ENCODE data around the gene TNPO3.
"Not testable (repeated sequence)": the region's sequence is repeated elsewhere in the genome, so short reads cannot be mapped to it uniquely, and the experiment has no call there.

The TNPO3 gene

GRCh38 chr7:128912709-128913495 is 142.0 kb downstream of the TNPO3 start:
- H3K79me2 ChIP-seq (ENCODE audit: control insufficient read depth, insufficient read depth, low read length, unreplicated experiment); H3K4me1 ChIP-seq (ENCODE audit: control insufficient read depth, insufficient read depth, low read length, unreplicated experiment); H3K27ac ChIP-seq (ENCODE audit: low read depth, low read length); H3K4me3 ChIP-seq (ENCODE audit: low read depth, low read length); H2AFZ ChIP-seq (ENCODE audit: low read length, unreplicated experiment); H3K36me3 ChIP-seq (ENCODE audit: insufficient read depth, low read length): not testable (repeated sequence)
- H3K27me3 ChIP-seq (ENCODE audit: insufficient read depth, low read length), result peaks cover 77% of the 10 kb centered on the region

- Histone ChIP-seq H3K4me3 (ENCODE audit: low read depth, low read length) (no peak overlapping the region), H3K79me2 (ENCODE audit: control insufficient read depth, insufficient read depth, low read length, unreplicated experiment) (no peaks in the 10 kb centered on the region), H2AFZ (ENCODE audit: low read length, unreplicated experiment) (no peak overlapping the region), H3K27ac (ENCODE audit: low read depth, low read length) (no peak overlapping the region), H3K27me3 (ENCODE audit: insufficient read depth, low read length) (peaks cover 80% of the 10 kb centered on the region), H3K36me3 (ENCODE audit: insufficient read depth, low read length) (no peaks in the 10 kb centered on the region), H3K4me1 (ENCODE audit: control insufficient read depth, insufficient read depth, low read length, unreplicated experiment) (no peaks in the 10 kb centered on the region)
Measured at GRCh38 chr7:128912281-128912680, 142.6 kb downstream of the TNPO3 start.

- H3K27ac ChIP-seq (ENCODE audit: low read depth, low read length), result no peak overlapping the region
- H2AFZ ChIP-seq (ENCODE audit: low read length, unreplicated experiment), result no peak overlapping the region
Measured at GRCh38 chr7:128911423-128912031, 143.4 kb downstream of the TNPO3 start.

GRCh38 chr7:128910569-128910945 is 144.4 kb downstream of the TNPO3 start, which contains the start of gene KCP:
TSS of gene KCP (minus strand) at chr7:128910709. CDS start at chr7:128910676, 33 bp downstream.
- Histone ChIP-seq H3K36me3 (ENCODE audit: insufficient read depth, low read length) (no peaks in the 10 kb centered on the region), H3K27me3 (ENCODE audit: insufficient read depth, low read length) (peaks cover 72% of the 10 kb centered on the region), H3K79me2 (ENCODE audit: control insufficient read depth, insufficient read depth, low read length, unreplicated experiment) (no peaks in the 10 kb centered on the region), H3K4me1 (ENCODE audit: control insufficient read depth, insufficient read depth, low read length, unreplicated experiment) (no peaks in the 10 kb centered on the region), H3K4me3 (ENCODE audit: low read depth, low read length) (peak within 1 kb of the TSS; percentile 11; the same call in 1 of the 2 replicates), H2AFZ (ENCODE audit: low read length, unreplicated experiment) (no peak within 1 kb of the TSS), H3K27ac (ENCODE audit: low read depth, low read length) (no peak within 1 kb of the TSS)

More at GRCh38 chr7:128911423-128912031, 143.4 kb downstream of the TNPO3 start:
- Histone ChIP-seq H3K27me3 (ENCODE audit: insufficient read depth, low read length) (peaks cover 78% of the 10 kb centered on the region), H3K79me2 (ENCODE audit: control insufficient read depth, insufficient read depth, low read length, unreplicated experiment) (no peaks in the 10 kb centered on the region), H3K4me3 (ENCODE audit: low read depth, low read length) (no peak overlapping the region), H3K36me3 (ENCODE audit: insufficient read depth, low read length) (no peaks in the 10 kb centered on the region), H3K4me1 (ENCODE audit: control insufficient read depth, insufficient read depth, low read length, unreplicated experiment) (no peaks in the 10 kb centered on the region)

- peaks cover 68% of the 10 kb centered on the region for H3K27me3 ChIP-seq (ENCODE audit: insufficient read depth, low read length)
- peak overlapping the region; percentile 11; the same call in 1 of the 2 replicates for H3K4me3 ChIP-seq (ENCODE audit: low read depth, low read length)
- no peak overlapping the region for H2AFZ ChIP-seq (ENCODE audit: low read length, unreplicated experiment)
Measured at GRCh38 chr7:128909625-128910568, 145.0 kb downstream of the TNPO3 start.

GRCh38 chr7:128908750-128909624 is 145.9 kb downstream of the TNPO3 start:
- H3K79me2 ChIP-seq (ENCODE audit: control insufficient read depth, insufficient read depth, low read length, unreplicated experiment), result no peaks in the 10 kb centered on the region
- peaks cover 59% of the 10 kb centered on the region for H3K27me3 ChIP-seq (ENCODE audit: insufficient read depth, low read length)
- no peak overlapping the region for H2AFZ ChIP-seq (ENCODE audit: low read length, unreplicated experiment)
- no peak overlapping the region for H3K4me3 ChIP-seq (ENCODE audit: low read depth, low read length)
- no peak overlapping the region for H3K27ac ChIP-seq (ENCODE audit: low read depth, low read length)
- no peaks in the 10 kb centered on the region for H3K36me3 ChIP-seq (ENCODE audit: insufficient read depth, low read length)
- no peaks in the 10 kb centered on the region for H3K4me1 ChIP-seq (ENCODE audit: control insufficient read depth, insufficient read depth, low read length, unreplicated experiment)

More at GRCh38 chr7:128909625-128910568, 145.0 kb downstream of the TNPO3 start:
- H3K79me2 ChIP-seq (ENCODE audit: control insufficient read depth, insufficient read depth, low read length, unreplicated experiment), result no peaks in the 10 kb centered on the region
- no peaks in the 10 kb centered on the region for H3K36me3 ChIP-seq (ENCODE audit: insufficient read depth, low read length)
- H3K4me1 ChIP-seq (ENCODE audit: control insufficient read depth, insufficient read depth, low read length, unreplicated experiment), result no peaks in the 10 kb centered on the region
- H3K27ac ChIP-seq (ENCODE audit: low read depth, low read length), result no peak overlapping the region

GRCh38 chr7:128906766-128907559 is 147.9 kb downstream of the TNPO3 start:
- Histone ChIP-seq H3K79me2 (ENCODE audit: control insufficient read depth, insufficient read depth, low read length, unreplicated experiment) (no peaks in the 10 kb centered on the region), H3K36me3 (ENCODE audit: insufficient read depth, low read length) (no peaks in the 10 kb centered on the region), H2AFZ (ENCODE audit: low read length, unreplicated experiment) (no peak overlapping the region), H3K27me3 (ENCODE audit: insufficient read depth, low read length) (peaks cover 49% of the 10 kb centered on the region), H3K27ac (ENCODE audit: low read depth, low read length) (no peak overlapping the region), H3K4me3 (ENCODE audit: low read depth, low read length) (no peak overlapping the region), H3K4me1 (ENCODE audit: control insufficient read depth, insufficient read depth, low read length, unreplicated experiment) (peaks cover 9% of the 10 kb centered on the region)

- H3K36me3 ChIP-seq (ENCODE audit: insufficient read depth, low read length), result no peaks in the 10 kb centered on the region
- no peak overlapping the region for H3K4me3 ChIP-seq (ENCODE audit: low read depth, low read length)
- no peak overlapping the region for H2AFZ ChIP-seq (ENCODE audit: low read length, unreplicated experiment)
- H3K79me2 ChIP-seq (ENCODE audit: control insufficient read depth, insufficient read depth, low read length, unreplicated experiment), result no peaks in the 10 kb centered on the region
- no peak overlapping the region for H3K27ac ChIP-seq (ENCODE audit: low read depth, low read length)
- peaks cover 41% of the 10 kb centered on the region for H3K27me3 ChIP-seq (ENCODE audit: insufficient read depth, low read length)
- H3K4me1 ChIP-seq (ENCODE audit: control insufficient read depth, insufficient read depth, low read length, unreplicated experiment), result peaks cover 9% of the 10 kb centered on the region
Measured at GRCh38 chr7:128906001-128906765, 148.7 kb downstream of the TNPO3 start.

Measured in ACC112 (cell line).